ENCODE measurements around the gene LOXL1.

LOXL1 gene

GRCh38 chr15:73993211-73993994, 67.1 kb downstream of the LOXL1 start:
- Histone ChIP-seq H4K8ac (ENCODE audit: low read depth, low read length) (no peak overlapping the region), H3K4me1 (ENCODE audit: control insufficient read depth, low read depth, low read length) (no peaks in the 10 kb centered on the region), H3K4me3 (ENCODE audit: low read length) (no peak overlapping the region), H3K36me3 (ENCODE audit: control insufficient read depth, insufficient read depth, low read length) (no peaks in the 10 kb centered on the region), H3K18ac (ENCODE audit: low read length) (no peak overlapping the region), H3K9ac (ENCODE audit: low read length) (no peak overlapping the region), H2BK15ac (replicated peaks; ENCODE audit: low read depth) (no peak overlapping the region), H4K5ac (ENCODE audit: low read length) (no peak overlapping the region), H3K4ac (ENCODE audit: low read depth, low read length) (no peak overlapping the region), H3K23ac (ENCODE audit: low read length) (no peak overlapping the region), H3K27ac (ENCODE audit: low read depth, low read length) (no peak overlapping the region), H3K56ac (ENCODE audit: low read length) (peak overlapping the region; percentile 18), H3K4me2 (ENCODE audit: low read length) (no peak overlapping the region), H2BK120ac (ENCODE audit: low read depth, low read length) (no peak overlapping the region), H3K79me2 (ENCODE audit: control insufficient read depth, insufficient read depth, low read length) (peaks cover 2% of the 10 kb centered on the region), H2AK5ac (ENCODE audit: low read length) (no peak overlapping the region), H3K27me3 (ENCODE audit: insufficient read depth, low read length, poor library complexity) (no peaks in the 10 kb centered on the region), H2BK5ac (ENCODE audit: low read length) (no peak overlapping the region), H3K79me1 (ENCODE audit: low read length) (peaks cover 10% of the 10 kb centered on the region)
- no peak for DNase-seq
- WGBS (ENCODE audit: extremely low coverage, insufficient coverage, low lambda C conversion rate): no CpG with 5 or more reads among the region's 10 CpGs

GRCh38 chr15:73994413-73994883, 68.2 kb downstream of the LOXL1 start, which contains the start of gene PML:
PML (plus strand) TSS chr15:73994716; CDS start chr15:73994813, 97 bp downstream.
- Histone ChIP-seq H4K8ac (ENCODE audit: low read depth, low read length) (peak within 1 kb of the TSS; percentile 77), H3K27ac (ENCODE audit: low read depth, low read length) (no peak within 1 kb of the TSS), H3K23ac (ENCODE audit: low read length) (peak within 1 kb of the TSS; percentile 94), H4K5ac (ENCODE audit: low read length) (no peak within 1 kb of the TSS), H2BK120ac (ENCODE audit: low read depth, low read length) (no peak within 1 kb of the TSS), H3K4me3 (ENCODE audit: low read length) (peak within 1 kb of the TSS; percentile 76), H3K9ac (ENCODE audit: low read length) (peak within 1 kb of the TSS; percentile 95), H2BK5ac (ENCODE audit: low read length) (no peak within 1 kb of the TSS), H3K4ac (ENCODE audit: low read depth, low read length) (no peak within 1 kb of the TSS), H3K4me2 (ENCODE audit: low read length) (peak within 1 kb of the TSS; percentile 97), H3K79me1 (ENCODE audit: low read length) (peaks cover 10% of the 10 kb centered on the region), H2AK5ac (ENCODE audit: low read length) (no peak within 1 kb of the TSS), H3K27me3 (ENCODE audit: insufficient read depth, low read length, poor library complexity) (no peaks in the 10 kb centered on the region), H3K79me2 (ENCODE audit: control insufficient read depth, insufficient read depth, low read length) (peaks cover 2% of the 10 kb centered on the region), H3K4me1 (ENCODE audit: control insufficient read depth, low read depth, low read length) (no peaks in the 10 kb centered on the region), H3K56ac (ENCODE audit: low read length) (peak within 1 kb of the TSS; percentile 87), H3K36me3 (ENCODE audit: control insufficient read depth, insufficient read depth, low read length) (no peaks in the 10 kb centered on the region), H2BK15ac (replicated peaks; ENCODE audit: low read depth) (no peak within 1 kb of the TSS), H3K18ac (ENCODE audit: low read length) (peak within 1 kb of the TSS; percentile 54)
- no CpG with 5 or more reads among the region's 27 CpGs for WGBS (ENCODE audit: extremely low coverage, insufficient coverage, low lambda C conversion rate)
- DNase-seq: peak; percentile 96

GRCh38 chr15:73994912-73995622, 68.8 kb downstream of the LOXL1 start:
- H2AK5ac ChIP-seq (ENCODE audit: low read length): no peak overlapping the region
- H3K36me3 ChIP-seq (ENCODE audit: control insufficient read depth, insufficient read depth, low read length): no peaks in the 10 kb centered on the region
- H2BK5ac ChIP-seq (ENCODE audit: low read length): no peak overlapping the region
- H3K79me2 ChIP-seq (ENCODE audit: control insufficient read depth, insufficient read depth, low read length): peaks cover 2% of the 10 kb centered on the region
- no peak overlapping the region for H3K4ac ChIP-seq (ENCODE audit: low read depth, low read length)
- H3K4me1 ChIP-seq (ENCODE audit: control insufficient read depth, low read depth, low read length): no peaks in the 10 kb centered on the region
- H3K4me3 ChIP-seq (ENCODE audit: low read length): peak overlapping the region; percentile 76
- no peaks in the 10 kb centered on the region for H3K27me3 ChIP-seq (ENCODE audit: insufficient read depth, low read length, poor library complexity)
- no peak overlapping the region for H2BK120ac ChIP-seq (ENCODE audit: low read depth, low read length)
- H3K79me1 ChIP-seq (ENCODE audit: low read length): peaks cover 10% of the 10 kb centered on the region
- WGBS (ENCODE audit: extremely low coverage, insufficient coverage, low lambda C conversion rate): no CpG with 5 or more reads among the region's 18 CpGs
- peak overlapping the region; percentile 77 for H4K8ac ChIP-seq (ENCODE audit: low read depth, low read length)
- H3K18ac ChIP-seq (ENCODE audit: low read length): peak overlapping the region; percentile 54
- H3K23ac ChIP-seq (ENCODE audit: low read length): peak overlapping the region; percentile 94
- no peak overlapping the region for H2BK15ac ChIP-seq (replicated peaks; ENCODE audit: low read depth)
- no peak overlapping the region for H3K27ac ChIP-seq (ENCODE audit: low read depth, low read length)
- H3K56ac ChIP-seq (ENCODE audit: low read length): peak overlapping the region; percentile 82
- peak overlapping the region; percentile 95 for H3K9ac ChIP-seq (ENCODE audit: low read length)
- no peak overlapping the region for H4K5ac ChIP-seq (ENCODE audit: low read length)
- peak; percentile 26 for DNase-seq
- H3K4me2 ChIP-seq (ENCODE audit: low read length): peak overlapping the region; percentile 97

- DNase-seq: no peak
- H3K9ac ChIP-seq (ENCODE audit: low read length): no peak overlapping the region
- WGBS (ENCODE audit: extremely low coverage, insufficient coverage, low lambda C conversion rate): no CpG with 5 or more reads among the region's 2 CpGs
Observed at GRCh38 chr15:73996267-73996666, 70.0 kb downstream of the LOXL1 start.

GRCh38 chr15:73996939-73997338, 70.7 kb downstream of the LOXL1 start:
- Histone ChIP-seq H3K79me1 (ENCODE audit: low read length) (peaks cover 10% of the 10 kb centered on the region), H3K36me3 (ENCODE audit: control insufficient read depth, insufficient read depth, low read length) (no peaks in the 10 kb centered on the region), H3K79me2 (ENCODE audit: control insufficient read depth, insufficient read depth, low read length) (peaks cover 2% of the 10 kb centered on the region), H3K56ac (ENCODE audit: low read length) (no peak overlapping the region), H3K4ac (ENCODE audit: low read depth, low read length) (no peak overlapping the region), H2AK5ac (ENCODE audit: low read length) (no peak overlapping the region), H4K8ac (ENCODE audit: low read depth, low read length) (no peak overlapping the region), H2BK5ac (ENCODE audit: low read length) (no peak overlapping the region), H3K4me2 (ENCODE audit: low read length) (no peak overlapping the region), H3K27ac (ENCODE audit: low read depth, low read length) (no peak overlapping the region), H3K18ac (ENCODE audit: low read length) (no peak overlapping the region), H4K5ac (ENCODE audit: low read length) (no peak overlapping the region), H3K9ac (ENCODE audit: low read length) (no peak overlapping the region), H3K4me1 (ENCODE audit: control insufficient read depth, low read depth, low read length) (no peaks in the 10 kb centered on the region), H2BK15ac (replicated peaks; ENCODE audit: low read depth) (no peak overlapping the region), H3K4me3 (ENCODE audit: low read length) (no peak overlapping the region), H2BK120ac (ENCODE audit: low read depth, low read length) (no peak overlapping the region), H3K27me3 (ENCODE audit: insufficient read depth, low read length, poor library complexity) (no peaks in the 10 kb centered on the region), H3K23ac (ENCODE audit: low read length) (no peak overlapping the region)
- no CpG with 5 or more reads among the region's 5 CpGs for WGBS (ENCODE audit: extremely low coverage, insufficient coverage, low lambda C conversion rate)
- no peak for DNase-seq

More at GRCh38 chr15:73996267-73996666, 70.0 kb downstream of the LOXL1 start:
- H3K79me1 ChIP-seq (ENCODE audit: low read length): peaks cover 10% of the 10 kb centered on the region
- no peak overlapping the region for H4K8ac ChIP-seq (ENCODE audit: low read depth, low read length)
- H3K79me2 ChIP-seq (ENCODE audit: control insufficient read depth, insufficient read depth, low read length): peaks cover 2% of the 10 kb centered on the region
- no peak overlapping the region for H4K5ac ChIP-seq (ENCODE audit: low read length)
- H3K4me1 ChIP-seq (ENCODE audit: control insufficient read depth, low read depth, low read length): no peaks in the 10 kb centered on the region
- no peak overlapping the region for H3K4me2 ChIP-seq (ENCODE audit: low read length)
- H3K56ac ChIP-seq (ENCODE audit: low read length): no peak overlapping the region
- H3K27ac ChIP-seq (ENCODE audit: low read depth, low read length): no peak overlapping the region
- H3K27me3 ChIP-seq (ENCODE audit: insufficient read depth, low read length, poor library complexity): no peaks in the 10 kb centered on the region
- no peak overlapping the region for H2BK5ac ChIP-seq (ENCODE audit: low read length)
- no peaks in the 10 kb centered on the region for H3K36me3 ChIP-seq (ENCODE audit: control insufficient read depth, insufficient read depth, low read length)
- H2AK5ac ChIP-seq (ENCODE audit: low read length): no peak overlapping the region
- no peak overlapping the region for H3K4me3 ChIP-seq (ENCODE audit: low read length)
- H3K4ac ChIP-seq (ENCODE audit: low read depth, low read length): no peak overlapping the region
- no peak overlapping the region for H3K18ac ChIP-seq (ENCODE audit: low read length)
- no peak overlapping the region for H2BK15ac ChIP-seq (replicated peaks; ENCODE audit: low read depth)
- no peak overlapping the region for H2BK120ac ChIP-seq (ENCODE audit: low read depth, low read length)
- no peak overlapping the region for H3K23ac ChIP-seq (ENCODE audit: low read length)

All from mesendoderm (in vitro differentiated cells).